HepG2 (cell line): ENCODE results near the gene COPS9. TPM values are rescaled to one million over a fixed set of nuclear protein-coding genes. Genes with fewer than 3 reads are reported as not detected.

Source experiments
- ATAC-seq: fragments of 200-7000 bp; cut with Tn5 transposase; 3 replicates; pipeline ENCODE4 v1.9.1; 2020; ENCODE audit warnings: mild to moderate bottlenecking, moderate library complexity
- BruUV-seq: library from RNA; stranded (reverse); fragments of 400-500 nt; replicated peaks from 2 replicates; lab custom pipeline; 2021; lab: Mats Ljungman, UMichigan
- CTCF ChIA-PET: fragments of 300-600 bp; formaldehyde crosslinking; extraction: SDS; loops from one replicate; lab custom pipeline; 2021; ENCODE audit warnings: low total read pairs, inconsistent platforms, low intra/inter-chr PET ratio; lab: Yijun Ruan, JAX
- POLR2A ChIA-PET: fragments of 350-600 bp; sonication (Branson Sonifier 250); formaldehyde crosslinking; loops from one replicate; lab custom pipeline; 2020; ENCODE audit warnings: antibody characterized with exemption, inconsistent platforms; lab: Yijun Ruan, JAX
- DNase-seq: peaks from one replicate; pipeline ENCODE4 v3.0.0-alpha.2; 2015; ENCODE audit warnings: low spot score
- FAIRE-seq: peaks from 3 replicates; lab custom pipeline; 2011; peaks lifted over from hg19 to GRCh38; lab: Jason Lieb, UNC
- H2AFZ ChIP-seq: one replicate; pipeline ENCODE4 v1.6.1; 2011; ENCODE audit warnings: low read length, inconsistent platforms
- H3K27ac ChIP-seq: fragments of 300-600 bp; 3 replicates; pipeline ENCODE4 v1.8.0; 2011; ENCODE audit warnings: mixed run types, mild to moderate bottlenecking, mixed read lengths, low read length, inconsistent platforms; ENCODE audit not compliant: insufficient read depth; ENCODE audit errors: extremely low read length
- H3K27me3 ChIP-seq, 2 experiments: fragments of 200-600 bp in 1 of 2; 2 replicates in 1 of 2; 3 replicates in 1 of 2; pipeline versions ENCODE4 v1.6.0 to v1.8.0; 2011; ENCODE audit warnings: low read length in 2 of 2, mild to moderate bottlenecking in 2 of 2, moderate library complexity in 2 of 2, inconsistent platforms in 1 of 2; ENCODE audit not compliant: insufficient read depth in 2 of 2, control insufficient read depth in 1 of 2
- H3K36me3 ChIP-seq, 2 experiments: fragments of 200-600 bp in 1 of 2; replicated peaks in 1 of 2; 2 replicates in 1 of 2; 3 replicates in 1 of 2; pipeline versions ENCODE4 v1.5.1 to v1.8.0; 2011; ENCODE audit warnings: low read length in 2 of 2, inconsistent platforms in 1 of 2; ENCODE audit not compliant: insufficient read depth in 2 of 2, control insufficient read depth in 1 of 2
- H3K4me1 ChIP-seq: 2 replicates; pipeline ENCODE4 v1.5.1; 2012; ENCODE audit warnings: low read length, inconsistent platforms; ENCODE audit not compliant: insufficient read depth
- H3K4me2 ChIP-seq: 2 replicates; pipeline ENCODE4 v1.6.0; 2011; ENCODE audit warnings: low read depth, low read length, inconsistent platforms
- H3K4me3 ChIP-seq, 3 experiments: fragments of 200-600 bp in 1 of 3; sonication (generic), shearing (Covaris generic) in 1 of 3; replicated peaks in 1 of 3; 2 replicates each; pipeline ENCODE4 v1.5.1; 2011 to 2016; ENCODE audit warnings: low read length in 3 of 3, inconsistent platforms in 2 of 3, low read depth in 2 of 3, mild to moderate bottlenecking in 2 of 3, control low read depth in 1 of 3, mixed read lengths in 1 of 3; ENCODE audit not compliant: insufficient read depth in 1 of 3
- H3K79me2 ChIP-seq: one replicate; pipeline ENCODE4 v1.6.1; 2011; ENCODE audit warnings: low read length, inconsistent platforms; ENCODE audit not compliant: insufficient read depth
- H3K9ac ChIP-seq: 2 replicates; pipeline ENCODE4 v1.6.0; 2011; ENCODE audit warnings: mild to moderate bottlenecking, low read depth, low read length, inconsistent platforms; ENCODE audit not compliant: insufficient read depth
- H3K9me3 ChIP-seq: 2 replicates; pipeline ENCODE4 v1.5.1; 2012; ENCODE audit warnings: mild to moderate bottlenecking, low read length
- H4K20me1 ChIP-seq: 2 replicates; pipeline ENCODE4 v1.6.0; 2011; ENCODE audit warnings: inconsistent platforms, mild to moderate bottlenecking, low read length, moderate library complexity; ENCODE audit not compliant: insufficient read depth
- E2F5 ChIP-seq: sonication (generic); formaldehyde crosslinking; conservative IDR thresholded peaks from 2 replicates; pipeline ENCODE4 v1.4.0; 2020; ENCODE audit warnings: missing genetic modification reagents
- GABPA ChIP-seq, 2 experiments: IDR thresholded peaks; 2 replicates each; pipeline ENCODE4 v1.6.1; 2011 to 2016; ENCODE audit warnings: low read depth in 2 of 2, low read length in 1 of 2, missing biosample characterization in 1 of 2, missing genetic modification characterization in 1 of 2
- HNF4A ChIP-seq: sonication (generic); formaldehyde crosslinking; IDR thresholded peaks from 2 replicates; pipeline ENCODE4 v1.4.0; 2020; ENCODE audit warnings: missing genetic modification reagents
- IRF2 ChIP-seq: IDR thresholded peaks from 2 replicates; pipeline ENCODE4 v1.6.1; 2018; ENCODE audit warnings: missing genetic modification reagents, missing compliant biosample characterization
- MIER3 ChIP-seq: IDR thresholded peaks from 2 replicates; pipeline ENCODE4 v1.6.1; 2016; ENCODE audit warnings: missing compliant biosample characterization, borderline replicate concordance
- NCOA2 ChIP-seq: sonication (generic); formaldehyde crosslinking; IDR thresholded peaks from 2 replicates; pipeline ENCODE4 v1.8.0; 2022; ENCODE audit warnings: inconsistent platforms
- SOX6 ChIP-seq, 2 experiments: fragments of 450-650 bp in 1 of 2; sonication (generic) in 1 of 2; formaldehyde crosslinking in 1 of 2; IDR thresholded peaks; 2 replicates each; pipeline versions ENCODE4 v1.4.0 to v1.6.1; 2017 to 2020; ENCODE audit warnings: antibody characterized with exemption in 1 of 2, mild to moderate bottlenecking in 1 of 2, missing genetic modification reagents in 1 of 2
- SSRP1 ChIP-seq: IDR thresholded peaks from 2 replicates; pipeline ENCODE4 v1.6.1; 2016; ENCODE audit warnings: control low read depth
- TEAD3 ChIP-seq: optimal IDR thresholded peaks from 2 replicates; pipeline ENCODE3; 2016; ENCODE audit warnings: borderline replicate concordance
- TFE3 ChIP-seq: IDR thresholded peaks from 2 replicates; pipeline ENCODE4 v1.6.1; 2016
- THRA ChIP-seq: sonication (generic); formaldehyde crosslinking; IDR thresholded peaks from 2 replicates; pipeline ENCODE4 v1.4.0; 2020; ENCODE audit warnings: missing genetic modification reagents, borderline replicate concordance
- ZNF180 ChIP-seq: sonication (generic); formaldehyde crosslinking; IDR thresholded peaks from 2 replicates; pipeline ENCODE4 v1.4.0; 2020; ENCODE audit warnings: low read depth, missing genetic modification reagents, borderline replicate concordance
- ZNF20 ChIP-seq: sonication (generic); formaldehyde crosslinking; IDR thresholded peaks from 2 replicates; pipeline ENCODE4 v1.4.0; 2020; ENCODE audit warnings: mild to moderate bottlenecking, moderate library complexity, missing genetic modification reagents
- ZNF205 ChIP-seq: IDR thresholded peaks from 2 replicates; pipeline ENCODE4 v1.6.1; 2018; ENCODE audit warnings: missing biosample characterization, missing genetic modification reagents
- ZNF260 ChIP-seq: sonication (generic); formaldehyde crosslinking; IDR thresholded peaks from 2 replicates; pipeline ENCODE4 v1.4.0; 2020; ENCODE audit warnings: missing genetic modification reagents, low read depth, mild to moderate bottlenecking, borderline replicate concordance
- ZNF280B ChIP-seq: sonication (generic); formaldehyde crosslinking; IDR thresholded peaks from 2 replicates; pipeline ENCODE4 v1.5.0; 2020; ENCODE audit warnings: missing genetic modification reagents, mild to moderate bottlenecking, borderline replicate concordance
- ZNF484 ChIP-seq: sonication (generic); formaldehyde crosslinking; IDR thresholded peaks from 2 replicates; pipeline ENCODE4 v1.5.1; 2020; ENCODE audit warnings: mild to moderate bottlenecking, low read depth, missing genetic modification reagents, borderline replicate concordance
- ZNF543 ChIP-seq: sonication (generic); formaldehyde crosslinking; IDR thresholded peaks from 2 replicates; pipeline ENCODE4 v1.4.0; 2020; ENCODE audit warnings: mild to moderate bottlenecking, missing genetic modification reagents
- ZNF580 ChIP-seq: IDR thresholded peaks from 2 replicates; pipeline ENCODE4 v1.6.1; 2016; ENCODE audit warnings: low read depth, borderline replicate concordance
- WGBS: methylation state at CpG from one replicate; pipeline ENCODE4 v1.1.6; 2017; ENCODE audit warnings: low lambda C conversion rate; 5-methylcytosine and 5-hydroxymethylcytosine counted together
- in situ Hi-C: cut with HindIII; loops from 2 replicates; pipeline ENCODE4 v1.10.0; 2017; ENCODE audit warnings: low pct_unique_long_range_greater_than_20kb; ENCODE audit not compliant: extremely low pct_ligation_motif_present
- intact Hi-C: fragments of 100-400 bp; cut with micrococcal nuclease; formaldehyde crosslinking; loops from one replicate; pipeline ENCODE4 v1.10.0; 2022; ENCODE audit not compliant: unreplicated experiment
- polyA plus RNA-seq, 8 experiments: library from polyadenylated mRNA; depleted of rRNA in 3 of 8; stranded (reverse) in 7 of 8; unstranded in 1 of 8; fragments of >200 nt; fragmentation: Illumina TruSeq in 4 of 8; extraction: Trizol in 4 of 8; gene quantifications; 2 replicates each; pipeline versions ENCODE4 v1.2.1 to v1.2.3, GENCODE V29; 2011 to 2016; ENCODE audit warnings: low read depth in 4 of 8, missing spikeins in 1 of 8, mixed read lengths in 1 of 8; ENCODE audit not compliant: insufficient read depth in 1 of 8
- total RNA-seq, 5 experiments: library from RNA; depleted of rRNA; stranded (reverse); fragments of >200 nt; fragmentation: Illumina TruSeq; extraction: Trizol; gene quantifications; 2 replicates each; pipeline ENCODE4 v1.2.3, GENCODE V29; 2016; ENCODE audit warnings: low read depth in 1 of 5

The COPS9 gene
- total and polyA plus RNA-seq, 2 of the 13 experiments (the other 11 are each of a cell fraction or from before 2014, with no cell fraction given) = 180 to 247 TPM

GRCh38 chr2:240151477-240152031, 15.4 kb upstream of the COPS9 start:
- Histone ChIP-seq H3K79me2 (no peaks in the 10 kb centered on the region), H3K9ac (no peak overlapping the region), H3K36me3 (no peaks in the 10 kb centered on the region), H3K9me3 (no peaks in the 10 kb centered on the region), H3K27me3 (peaks cover 10 to 73% of the 10 kb centered on the region in 2 experiments; a peak in 4 of 5 replicates), H3K4me2 (peak overlapping the region; percentile 18; the same call in 1 of the 2 replicates), H3K27ac (no peak overlapping the region), H2AFZ (no peak overlapping the region), H4K20me1 (no peaks in the 10 kb centered on the region), H3K4me3 (no peak overlapping the region; a peak in 1 of 6 replicates), H3K4me1 (peaks cover 12% of the 10 kb centered on the region)
- in situ Hi-C loops = loop anchor here (5.0 kb wide), 1 partner anchor 286 kb away; the partner anchor contains the start of gene GPC1
- ChIA-PET POLR2A (no interaction called here), CTCF (interaction anchor here (2.7 kb wide), 1 partner anchor 286 kb away, joined by 11 read pairs; no protein-coding TSS in a partner anchor)
- DNase-seq = peak; percentile 55
- 3% methylated on average over 15 of the region's 15 CpGs for WGBS
- FAIRE-seq = no peak
- intact Hi-C loops = loop anchor here (5.0 kb wide), 1 partner anchor 286 kb away; the partner anchor contains the start of gene GPC1
- peak; percentile 55 for ATAC-seq
- no TSS peak for BruUV-seq
- TF ChIP-seq E2F5 (CRISPR knock-in tag) (no peak), TEAD3 (CRISPR knock-in tag) (peak; percentile 25), ZNF280B (CRISPR knock-in tag) (0 out of 2 replicates have a peak, but pooled peaks have one; percentile 63), THRA (CRISPR knock-in tag) (no peak), ZNF180 (CRISPR knock-in tag) (no peak), SOX6 (IDR thresholded peaks at IDR 0.05) (no peak), SOX6 (CRISPR knock-in tag; IDR thresholded peaks at IDR 0.05) (0 out of 2 replicates have a peak, but pooled peaks have one; percentile 20), IRF2 (no peak), TFE3 (CRISPR knock-in tag) (no peak), HNF4A (peak; percentile 29; the same call in 1 of the 2 replicates), SSRP1 (no peak), NCOA2 (no peak), ZNF484 (CRISPR knock-in tag) (no peak), MIER3 (CRISPR knock-in tag) (no peak), GABPA (IDR thresholded peaks at IDR 0.05; ENCODE audit: low read depth, low read length) (no peak), GABPA (CRISPR knock-in tag; IDR thresholded peaks at IDR 0.05; ENCODE audit: low read depth) (no peak), ZNF580 (CRISPR knock-in tag) (no peak), ZNF205 (CRISPR knock-in tag) (no peak), ZNF543 (CRISPR knock-in tag) (no peak), ZNF20 (CRISPR knock-in tag) (no peak), ZNF260 (CRISPR knock-in tag) (no peak)
